Stomach (tissue), 4 donors: ENCODE data around the gene CACNA2D3.

Source experiments
- CTCF ChIP-seq, 7 experiments: fragments of 450-650 bp in 4 of 7; fragments of 200-600 bp in 3 of 7; sonication (generic) in 3 of 7; IDR thresholded peaks; one replicate each; pipeline ENCODE4 v1.5.1; 2016 to 2019; ENCODE audit warnings: antibody characterized with exemption in 7 of 7, control low read depth in 2 of 7, mild to moderate bottlenecking in 1 of 7
- EP300 ChIP-seq: sonication (generic); formaldehyde crosslinking; IDR thresholded peaks from one replicate; pipeline ENCODE4 v1.6.1; 2017; ENCODE audit warnings: antibody characterized with exemption
- POLR2A ChIP-seq, 4 donors: fragments of 450-650 bp; IDR thresholded peaks; one replicate each; pipeline ENCODE4 v1.6.1; 2016; ENCODE audit warnings: antibody characterized with exemption in 4 of 4, control low read depth in 2 of 4, mild to moderate bottlenecking in 1 of 4, moderate library complexity in 1 of 4

GRCh38 chr3:54764911-54765310, 642.6 kb downstream of the CACNA2D3 start:
- no peak for TF ChIP-seq CTCF (IDR thresholded peaks at IDR 0.05)
- TF ChIP-seq POLR2A (IDR thresholded peaks at IDR 0.05): no peak
- TF ChIP-seq EP300: no peak
